HEK293 (cell line): Measurements from ENCODE around the gene MPG.

Source experiments
- CTCF ChIA-PET: fragments of 350-600 bp; formaldehyde crosslinking; extraction: SDS; loops from one replicate; lab custom pipeline; 2021; ENCODE audit warnings: antibody characterized with exemption; lab: Yijun Ruan, JAX
- POLR2A ChIA-PET: fragments of 300-600 bp; formaldehyde crosslinking; extraction: SDS; loops from one replicate; lab custom pipeline; 2020; ENCODE audit warnings: antibody characterized with exemption, inconsistent platforms; lab: Yijun Ruan, JAX
- H3K27ac ChIP-seq: fragments of 200-500 bp; sonication (Bioruptor generic); 2 replicates; pipeline ENCODE4 v1.5.1; 2014; ENCODE audit warnings: low read depth, low read length, control low read depth, inconsistent platforms; ENCODE audit errors: extremely low read depth
- H3K36me3 ChIP-seq, 2 experiments: fragments of 200-500 bp in 1 of 2; sonication (Bioruptor generic) in 1 of 2; 1 replicate in 1 of 2; 2 replicates in 1 of 2; pipeline ENCODE4 v1.5.1; 2014 to 2017; ENCODE audit warnings: inconsistent platforms in 2 of 2, low read length in 2 of 2; ENCODE audit not compliant: control insufficient read depth in 2 of 2, insufficient read depth in 1 of 2
- H3K4me1 ChIP-seq: fragments of 200-500 bp; sonication (Bioruptor generic); 2 replicates; pipeline ENCODE4 v1.5.1; 2014; ENCODE audit warnings: mild to moderate bottlenecking, low read length, inconsistent platforms; ENCODE audit not compliant: control insufficient read depth, insufficient read depth
- H3K4me3 ChIP-seq: 2 replicates; pipeline ENCODE4 v1.5.1; 2011; ENCODE audit warnings: low read depth, mild to moderate bottlenecking, control low read depth, low read length, moderate library complexity
- H3K9me3 ChIP-seq: fragments of 200-500 bp; sonication (Bioruptor generic); 2 replicates; pipeline ENCODE4 v1.5.1; 2014; ENCODE audit warnings: low read depth, low read length, inconsistent platforms; ENCODE audit not compliant: control insufficient read depth, insufficient read depth
- BCL11B ChIP-seq: fragments of 450-650 bp; formaldehyde crosslinking; IDR thresholded peaks from 2 replicates; pipeline ENCODE4 v1.5.1; 2016; ENCODE audit warnings: low read depth, missing biosample characterization, missing genetic modification characterization
- GLIS1 ChIP-seq: fragments of 450-650 bp; formaldehyde crosslinking; IDR thresholded peaks from 2 replicates; pipeline ENCODE4 v1.5.1; 2016; ENCODE audit warnings: missing biosample characterization, missing genetic modification characterization
- KLF17 ChIP-seq: fragments of 450-650 bp; formaldehyde crosslinking; IDR thresholded peaks from 2 replicates; pipeline ENCODE4 v1.5.1; 2016; ENCODE audit warnings: missing biosample characterization, missing genetic modification characterization
- SCRT2 ChIP-seq: fragments of 450-650 bp; formaldehyde crosslinking; IDR thresholded peaks from 2 replicates; pipeline ENCODE4 v1.5.1; 2016; ENCODE audit warnings: missing biosample characterization, missing genetic modification characterization
- TRIM28 ChIP-seq: IDR thresholded peaks from 2 replicates; pipeline ENCODE4 v1.6.1; 2011; ENCODE audit warnings: low read length, control low read depth, borderline replicate concordance
- YY1 ChIP-seq: fragments of 450-650 bp; formaldehyde crosslinking; IDR thresholded peaks from 2 replicates; pipeline ENCODE4 v1.5.1; 2018; ENCODE audit warnings: missing biosample characterization, missing genetic modification characterization
- ZBTB1 ChIP-seq: fragments of 450-650 bp; formaldehyde crosslinking; IDR thresholded peaks from 2 replicates; pipeline ENCODE4 v1.5.1; 2016; ENCODE audit warnings: missing biosample characterization, missing genetic modification characterization
- ZBTB10 ChIP-seq: fragments of 450-650 bp; formaldehyde crosslinking; IDR thresholded peaks from 2 replicates; pipeline ENCODE4 v1.5.1; 2016; ENCODE audit warnings: missing biosample characterization, missing genetic modification characterization
- ZBTB44 ChIP-seq: fragments of 450-650 bp; IDR thresholded peaks from 2 replicates; pipeline ENCODE4 v1.5.1; 2018; ENCODE audit warnings: missing biosample characterization, mild to moderate bottlenecking, missing genetic modification characterization
- ZNF16 ChIP-seq: fragments of 450-650 bp; formaldehyde crosslinking; IDR thresholded peaks from 2 replicates; pipeline ENCODE4 v1.5.1; 2016; ENCODE audit warnings: low read depth, missing biosample characterization, missing genetic modification characterization
- ZNF174 ChIP-seq: fragments of 450-650 bp; formaldehyde crosslinking; IDR thresholded peaks from 2 replicates; pipeline ENCODE4 v1.5.0; 2017; ENCODE audit warnings: missing biosample characterization, mild to moderate bottlenecking, missing genetic modification characterization
- ZNF211 ChIP-seq: fragments of 450-650 bp; formaldehyde crosslinking; IDR thresholded peaks from 2 replicates; pipeline ENCODE4 v1.5.1; 2016; ENCODE audit warnings: low read depth, missing biosample characterization, missing genetic modification characterization
- ZNF214 ChIP-seq: fragments of 450-650 bp; formaldehyde crosslinking; IDR thresholded peaks from 2 replicates; pipeline ENCODE4 v1.5.1; 2017; ENCODE audit warnings: missing biosample characterization, mild to moderate bottlenecking, missing genetic modification characterization, borderline replicate concordance
- ZNF221 ChIP-seq: fragments of 450-650 bp; formaldehyde crosslinking; IDR thresholded peaks from 2 replicates; pipeline ENCODE4 v1.5.1; 2017; ENCODE audit warnings: missing biosample characterization, missing genetic modification characterization, borderline replicate concordance
- ZNF223 ChIP-seq: fragments of 450-650 bp; formaldehyde crosslinking; IDR thresholded peaks from 2 replicates; pipeline ENCODE4 v1.5.1; 2016; ENCODE audit warnings: missing biosample characterization, missing genetic modification characterization
- ZNF23 ChIP-seq: fragments of 450-650 bp; formaldehyde crosslinking; IDR thresholded peaks from 2 replicates; pipeline ENCODE4 v1.5.1; 2016; ENCODE audit warnings: missing biosample characterization, missing genetic modification characterization, borderline replicate concordance
- ZNF280C ChIP-seq: fragments of 450-650 bp; formaldehyde crosslinking; IDR thresholded peaks from 2 replicates; pipeline ENCODE4 v1.5.1; 2016; ENCODE audit warnings: missing biosample characterization, missing genetic modification characterization
- ZNF416 ChIP-seq: fragments of 450-650 bp; formaldehyde crosslinking; IDR thresholded peaks from 2 replicates; pipeline ENCODE4 v1.5.1; 2016; ENCODE audit warnings: missing biosample characterization, missing genetic modification characterization
- ZNF426 ChIP-seq: fragments of 450-650 bp; formaldehyde crosslinking; IDR thresholded peaks from 2 replicates; pipeline ENCODE4 v1.5.1; 2017; ENCODE audit warnings: missing biosample characterization, missing genetic modification characterization, mild to moderate bottlenecking, inconsistent platforms, moderate library complexity
- ZNF48 ChIP-seq: fragments of 450-650 bp; formaldehyde crosslinking; IDR thresholded peaks from 2 replicates; pipeline ENCODE4 v1.5.1; 2016; ENCODE audit warnings: missing biosample characterization, missing genetic modification characterization
- ZNF501 ChIP-seq: fragments of 450-650 bp; formaldehyde crosslinking; IDR thresholded peaks from 2 replicates; pipeline ENCODE4 v1.5.1; 2016; ENCODE audit warnings: missing biosample characterization, missing genetic modification characterization
- ZNF521 ChIP-seq: fragments of 450-650 bp; formaldehyde crosslinking; IDR thresholded peaks from 2 replicates; pipeline ENCODE4 v1.5.1; 2017; ENCODE audit warnings: missing biosample characterization, mild to moderate bottlenecking, missing genetic modification characterization
- ZNF629 ChIP-seq: fragments of 450-650 bp; formaldehyde crosslinking; IDR thresholded peaks from 2 replicates; pipeline ENCODE4 v1.5.1; 2017; ENCODE audit warnings: missing biosample characterization, missing genetic modification characterization
- ZNF677 ChIP-seq: fragments of 450-650 bp; IDR thresholded peaks from 2 replicates; pipeline ENCODE4 v1.5.0; 2018; ENCODE audit warnings: missing biosample characterization, mild to moderate bottlenecking, missing genetic modification characterization, moderate library complexity
- ZNF692 ChIP-seq: fragments of 450-650 bp; formaldehyde crosslinking; IDR thresholded peaks from 2 replicates; pipeline ENCODE4 v1.5.1; 2016; ENCODE audit warnings: missing biosample characterization, missing genetic modification characterization
- ZNF76 ChIP-seq: fragments of 450-650 bp; formaldehyde crosslinking; IDR thresholded peaks from 2 replicates; pipeline ENCODE4; 2016; ENCODE audit warnings: low read depth, missing biosample characterization, missing genetic modification characterization, borderline replicate concordance
- ZNF791 ChIP-seq: fragments of 450-650 bp; formaldehyde crosslinking; IDR thresholded peaks from 2 replicates; pipeline ENCODE4 v1.5.1; 2016; ENCODE audit warnings: missing biosample characterization, missing genetic modification characterization
- ZNF837 ChIP-seq: fragments of 450-650 bp; formaldehyde crosslinking; IDR thresholded peaks from 2 replicates; pipeline ENCODE4 v1.5.1; 2016; ENCODE audit warnings: missing biosample characterization, missing genetic modification characterization
- ZXDB ChIP-seq: fragments of 450-650 bp; formaldehyde crosslinking; IDR thresholded peaks from 2 replicates; pipeline ENCODE4 v1.5.1; 2016; ENCODE audit warnings: missing biosample characterization, missing genetic modification characterization

MPG gene

GRCh38 chr16:65745-66144, 12.3 kb upstream of the MPG start:
- CTCF ChIA-PET, result interaction anchor here (0.6 to 6.3 kb wide), 31 partner anchors 9 to 430 kb away, joined by 3 to 245 read pairs (median 5); partner anchors contain the start of genes HBQ1, POLR3K and SNRNP25
- POLR2A ChIA-PET, result interaction anchor here (0.7 to 1.9 kb wide), 7 partner anchors 13 to 298 kb away, joined by 3 to 13 read pairs (median 4); partner anchors contain the start of genes POLR3K and SNRNP25
- H3K4me3 ChIP-seq, result no peak overlapping the region
- H3K4me1 ChIP-seq, result no peaks in the 10 kb centered on the region
- H3K27ac ChIP-seq, result no peak overlapping the region
- H3K36me3 ChIP-seq, result peaks cover 0 to 31% of the 10 kb centered on the region in 2 experiments; a peak in 1 of 3 replicates
- H3K9me3 ChIP-seq, result no peaks in the 10 kb centered on the region
- TF ChIP-seq ZNF501 (tag by site-specific recombination), result peak; percentile 82; the same call in 1 of the 2 replicates
- no peak for TF ChIP-seq ZNF426 (tag by site-specific recombination)
- TF ChIP-seq YY1, result peak; percentile 24; the same call in 1 of the 2 replicates
- TF ChIP-seq ZNF677 (tag by site-specific recombination), result no peak
- TF ChIP-seq ZNF214 (tag by site-specific recombination), result no peak
- no peak for TF ChIP-seq SCRT2 (tag by site-specific recombination)
- no peak for TF ChIP-seq ZNF221
- no peak for TF ChIP-seq ZBTB10
- 0 out of 2 replicates have a peak, but pooled peaks have one; percentile 8 for TF ChIP-seq ZNF837
- TF ChIP-seq ZXDB, result no peak
- no peak for TF ChIP-seq ZNF521 (tag by site-specific recombination)
- no peak for TF ChIP-seq ZBTB44 (tag by site-specific recombination)
- TF ChIP-seq ZNF23 (tag by site-specific recombination), result no peak
- TF ChIP-seq ZNF76 (tag by site-specific recombination), result no peak
- no peak for TF ChIP-seq ZNF16 (tag by site-specific recombination)
- TF ChIP-seq ZNF211, result no peak
- peak; percentile 65 for TF ChIP-seq GLIS1 (tag by site-specific recombination)
- no peak for TF ChIP-seq ZNF791 (tag by site-specific recombination)
- 0 out of 2 replicates have a peak, but pooled peaks have one; percentile 31 for TF ChIP-seq ZNF629 (tag by site-specific recombination)
- TF ChIP-seq ZBTB1 (tag by site-specific recombination), result no peak
- no peak for TF ChIP-seq ZNF174 (tag by site-specific recombination)
- TF ChIP-seq ZNF692 (tag by site-specific recombination), result peak; percentile 84; the same call in 1 of the 2 replicates
- TF ChIP-seq ZNF48 (tag by site-specific recombination), result no peak
- TF ChIP-seq KLF17 (tag by site-specific recombination), result peak; percentile 45; the same call in 1 of the 2 replicates
- no peak for TF ChIP-seq ZNF223 (tag by site-specific recombination)
- no peak for TF ChIP-seq ZNF416
- TF ChIP-seq ZNF280C (tag by site-specific recombination), result no peak
- TF ChIP-seq TRIM28, result no peak
- TF ChIP-seq BCL11B, result 0 out of 2 replicates have a peak, but pooled peaks have one; percentile 52
